HG03378 (cell line): ENCODE results near the gene SH3GL1.
A peak's percentile ranks its signal among the peaks of the same experiment; 100 is the strongest.
"Not testable (repeated sequence)": the region's sequence is repeated elsewhere in the genome, so short reads cannot be mapped to it uniquely, and the experiment has no call there.

Source experiments
- ATAC-seq: cut with Tn5 transposase; IDR thresholded peaks from one replicate; pipeline ENCODE4 v1.9.1; 2021; ENCODE audit warnings: mild to moderate bottlenecking, moderate library complexity; ENCODE audit not compliant: unreplicated experiment

SH3GL1 gene

GRCh38 chr19:4345342-4346019 lies 54.9 kb downstream of the SH3GL1 start:
- no peak for ATAC-seq

- ATAC-seq: peak; percentile 12
Observed at GRCh38 chr19:4343370-4344307, 56.7 kb downstream of the SH3GL1 start, which contains the start of gene MPND. MPND (plus strand) TSS chr19:4343562; CDS start chr19:4343594, 32 bp downstream.

GRCh38 chr19:4342615-4343369 lies 57.6 kb downstream of the SH3GL1 start:
- ATAC-seq: peak; percentile 90

- no peak for ATAC-seq
Observed at GRCh38 chr19:4342314-4342614, 58.1 kb downstream of the SH3GL1 start.

- ATAC-seq: no peak
Observed at GRCh38 chr19:4338441-4339355, 61.6 kb downstream of the SH3GL1 start, which contains the start of gene STAP2. STAP2 (minus strand) TSS chr19:4338827; CDS start chr19:4338753, 74 bp downstream.

- ATAC-seq: no peak
Observed at GRCh38 chr19:4337906-4338440, 62.4 kb downstream of the SH3GL1 start.

GRCh38 chr19:4334929-4335570 lies 65.3 kb downstream of the SH3GL1 start:
- no peak for ATAC-seq

GRCh38 chr19:4329858-4330257 lies 70.5 kb downstream of the SH3GL1 start:
- no peak for ATAC-seq

- not testable (repeated sequence) for ATAC-seq
Observed at GRCh38 chr19:4328991-4329681, 71.2 kb downstream of the SH3GL1 start.

GRCh38 chr19:4328243-4328990 lies 71.9 kb downstream of the SH3GL1 start:
- no peak for ATAC-seq

- ATAC-seq: no peak
Observed at GRCh38 chr19:4327877-4328242, 72.5 kb downstream of the SH3GL1 start.

- ATAC-seq: no peak
Observed at GRCh38 chr19:4327252-4327876, 73.0 kb downstream of the SH3GL1 start.

- no peak for ATAC-seq
Observed at GRCh38 chr19:4326837-4327251, 73.5 kb downstream of the SH3GL1 start.

- ATAC-seq: no peak
Observed at GRCh38 chr19:4326215-4326836, 74.0 kb downstream of the SH3GL1 start.

GRCh38 chr19:4324228-4324627 lies 76.1 kb downstream of the SH3GL1 start:
- no peak for ATAC-seq

GRCh38 chr19:4323692-4324091 lies 76.7 kb downstream of the SH3GL1 start:
- no peak for ATAC-seq

GRCh38 chr19:4322942-4323665 lies 77.2 kb downstream of the SH3GL1 start:
- no peak for ATAC-seq
